Measurements from ENCODE around the gene ADAMTS17.

ADAMTS17 gene

DNA sequence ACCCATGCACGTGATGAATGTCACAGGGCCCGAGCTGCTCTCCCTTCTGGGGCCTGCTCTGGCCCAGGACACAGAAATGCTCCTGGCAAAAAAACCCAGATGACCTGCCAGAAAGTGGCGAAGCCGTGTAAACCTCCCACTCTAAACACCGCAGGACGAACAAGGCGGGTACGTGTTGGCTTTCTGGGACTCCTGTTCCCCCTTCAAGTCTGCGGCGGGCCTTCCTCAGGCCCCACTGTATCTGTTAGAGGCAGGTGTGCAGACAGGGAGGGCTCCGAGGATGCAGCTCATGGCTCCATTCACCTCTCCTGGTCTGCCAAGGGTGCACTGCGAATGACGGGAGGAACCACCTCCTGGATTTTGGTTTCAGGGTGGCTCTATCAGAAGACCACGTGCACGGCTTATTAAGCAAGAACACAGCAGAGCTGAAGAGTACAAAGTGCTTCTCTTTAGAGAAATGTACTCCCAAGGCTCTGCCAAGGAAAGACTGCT, 173.8 kb downstream of the ADAMTS17 start:
- peaks cover 10% of the 10 kb centered on the region for H3K9me3 ChIP-seq (ENCODE audit: insufficient read depth, low read length, severe bottlenecking)
- peaks cover 83% of the 10 kb centered on the region for H3K36me3 ChIP-seq (ENCODE audit: insufficient read depth, low read length)
- no peaks in the 10 kb centered on the region for H3K4me1 ChIP-seq (ENCODE audit: insufficient read depth, low read length)
- no peaks in the 10 kb centered on the region for H3K27me3 ChIP-seq (ENCODE audit: insufficient read depth, low read length, poor library complexity)
- ATAC-seq (ENCODE audit: insufficient read depth, low read depth) (no peak), DNase-seq (no peak)
- no peaks in the 10 kb centered on the region; the same call in 1 of the 2 replicates for H3K79me2 ChIP-seq (ENCODE audit: insufficient read depth, low read length)
- H3K4me2 ChIP-seq (ENCODE audit: insufficient read depth, low read length): no peak overlapping the region
- H3K4me3 ChIP-seq (ENCODE audit: low read depth in 1 of 2, low read length in 2 of 2): no peak overlapping the region
- peak overlapping the region; percentile 24; the same call in 1 of the 2 replicates for H3K27ac ChIP-seq (ENCODE audit: low read length)
- peaks cover 5% of the 10 kb centered on the region; the same call in 1 of the 2 replicates for H4K20me1 ChIP-seq (ENCODE audit: insufficient read depth, low read length)
- H2AFZ ChIP-seq (ENCODE audit: low read depth, low read length): no peak overlapping the region
- no peak overlapping the region for H3K9ac ChIP-seq (ENCODE audit: low read depth, low read length)
- TF ChIP-seq EZH2 (IDR thresholded peaks at IDR 0.05; ENCODE audit: borderline replicate concordance, low read depth, low read length, severe bottlenecking): no peak
- TF ChIP-seq, protein P1, sequence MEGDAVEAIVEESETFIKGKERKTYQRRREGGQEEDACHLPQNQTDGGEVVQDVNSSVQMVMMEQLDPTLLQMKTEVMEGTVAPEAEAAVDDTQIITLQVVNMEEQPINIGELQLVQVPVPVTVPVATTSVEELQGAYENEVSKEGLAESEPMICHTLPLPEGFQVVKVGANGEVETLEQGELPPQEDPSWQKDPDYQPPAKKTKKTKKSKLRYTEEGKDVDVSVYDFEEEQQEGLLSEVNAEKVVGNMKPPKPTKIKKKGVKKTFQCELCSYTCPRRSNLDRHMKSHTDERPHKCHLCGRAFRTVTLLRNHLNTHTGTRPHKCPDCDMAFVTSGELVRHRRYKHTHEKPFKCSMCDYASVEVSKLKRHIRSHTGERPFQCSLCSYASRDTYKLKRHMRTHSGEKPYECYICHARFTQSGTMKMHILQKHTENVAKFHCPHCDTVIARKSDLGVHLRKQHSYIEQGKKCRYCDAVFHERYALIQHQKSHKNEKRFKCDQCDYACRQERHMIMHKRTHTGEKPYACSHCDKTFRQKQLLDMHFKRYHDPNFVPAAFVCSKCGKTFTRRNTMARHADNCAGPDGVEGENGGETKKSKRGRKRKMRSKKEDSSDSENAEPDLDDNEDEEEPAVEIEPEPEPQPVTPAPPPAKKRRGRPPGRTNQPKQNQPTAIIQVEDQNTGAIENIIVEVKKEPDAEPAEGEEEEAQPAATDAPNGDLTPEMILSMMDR (IDR thresholded peaks at IDR 0.05; ENCODE audit: borderline replicate concordance, extremely low read depth, low read length, poor library complexity, severe bottlenecking): no peak

DNA sequence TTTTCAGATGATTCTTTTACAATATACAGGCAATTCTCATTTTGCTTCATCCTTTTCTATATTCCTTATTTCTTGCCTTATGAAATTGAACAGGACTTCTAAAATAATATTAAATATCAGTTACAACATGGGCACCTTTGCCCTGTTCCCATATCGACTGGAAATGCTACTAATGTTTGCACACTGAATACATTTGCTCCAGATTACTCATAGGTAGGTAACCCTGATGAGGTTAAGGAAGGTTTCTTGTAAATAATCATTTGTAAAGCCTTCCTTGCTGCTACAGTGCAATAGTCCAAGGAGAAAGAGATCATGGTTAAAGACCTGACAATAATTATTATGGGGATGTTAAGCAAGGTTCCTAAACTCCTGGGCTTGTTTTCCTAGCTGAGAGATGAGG, 175.5 kb downstream of the ADAMTS17 start:
- TF ChIP-seq EZH2 (IDR thresholded peaks at IDR 0.05; ENCODE audit: borderline replicate concordance, low read depth, low read length, severe bottlenecking): no peak
- TF ChIP-seq, protein P1 (IDR thresholded peaks at IDR 0.05; ENCODE audit: borderline replicate concordance, extremely low read depth, low read length, poor library complexity, severe bottlenecking): no peak
- Histone ChIP-seq H4K20me1 (ENCODE audit: insufficient read depth, low read length) (peaks cover 5% of the 10 kb centered on the region; the same call in 1 of the 2 replicates), H3K27me3 (ENCODE audit: insufficient read depth, low read length, poor library complexity) (no peaks in the 10 kb centered on the region), H3K9ac (ENCODE audit: low read depth, low read length) (no peak overlapping the region), H3K79me2 (ENCODE audit: insufficient read depth, low read length) (no peaks in the 10 kb centered on the region; the same call in 1 of the 2 replicates), H3K27ac (ENCODE audit: low read length) (no peak overlapping the region), H3K4me2 (ENCODE audit: insufficient read depth, low read length) (no peak overlapping the region), H3K4me1 (ENCODE audit: insufficient read depth, low read length) (no peaks in the 10 kb centered on the region), H3K4me3 (ENCODE audit: low read depth in 1 of 2, low read length in 2 of 2) (no peak overlapping the region), H3K9me3 (ENCODE audit: insufficient read depth, low read length, severe bottlenecking) (no peaks in the 10 kb centered on the region), H3K36me3 (ENCODE audit: insufficient read depth, low read length) (peaks cover 83% of the 10 kb centered on the region), H2AFZ (ENCODE audit: low read depth, low read length) (no peak overlapping the region)
- no peak for ATAC-seq (ENCODE audit: insufficient read depth, low read depth)
- DNase-seq: no peak

DNA sequence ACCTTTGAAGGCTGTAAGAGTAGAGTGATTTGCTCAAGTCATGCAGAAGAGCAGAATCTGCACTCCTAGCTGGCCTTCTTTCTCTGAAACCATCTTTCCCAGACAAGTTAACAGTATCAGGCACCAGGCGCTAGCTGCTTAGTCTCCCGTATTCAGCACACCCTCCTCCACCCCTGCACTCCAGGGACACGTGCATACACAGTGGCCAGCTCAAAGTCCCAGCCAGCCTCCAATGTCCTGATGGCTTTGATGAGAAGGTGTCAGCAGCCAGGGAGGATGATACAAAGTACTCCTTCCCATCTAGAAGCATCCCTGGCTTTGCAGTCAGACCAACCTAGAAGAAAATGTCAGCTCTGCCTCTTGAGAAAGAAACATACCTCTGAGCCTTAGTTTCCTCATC, 177.8 kb downstream of the ADAMTS17 start:
- TF ChIP-seq, protein P1 (IDR thresholded peaks at IDR 0.05; ENCODE audit: borderline replicate concordance, extremely low read depth, low read length, poor library complexity, severe bottlenecking): no peak
- no peak for TF ChIP-seq EZH2 (IDR thresholded peaks at IDR 0.05; ENCODE audit: borderline replicate concordance, low read depth, low read length, severe bottlenecking)
- no peaks in the 10 kb centered on the region; the same call in 1 of the 2 replicates for H3K79me2 ChIP-seq (ENCODE audit: insufficient read depth, low read length)
- DNase-seq (no peak), ATAC-seq (ENCODE audit: insufficient read depth, low read depth) (no peak)
- H3K4me1 ChIP-seq (ENCODE audit: insufficient read depth, low read length): no peaks in the 10 kb centered on the region
- peaks cover 81% of the 10 kb centered on the region for H3K36me3 ChIP-seq (ENCODE audit: insufficient read depth, low read length)
- no peaks in the 10 kb centered on the region for H3K27me3 ChIP-seq (ENCODE audit: insufficient read depth, low read length, poor library complexity)
- no peak overlapping the region for H3K4me3 ChIP-seq (ENCODE audit: low read depth in 1 of 2, low read length in 2 of 2)
- H3K9ac ChIP-seq (ENCODE audit: low read depth, low read length): no peak overlapping the region
- H3K4me2 ChIP-seq (ENCODE audit: insufficient read depth, low read length): no peak overlapping the region
- H2AFZ ChIP-seq (ENCODE audit: low read depth, low read length): no peak overlapping the region
- H4K20me1 ChIP-seq (ENCODE audit: insufficient read depth, low read length): peaks cover 5% of the 10 kb centered on the region; the same call in 1 of the 2 replicates
- no peak overlapping the region for H3K27ac ChIP-seq (ENCODE audit: low read length)
- H3K9me3 ChIP-seq (ENCODE audit: insufficient read depth, low read length, severe bottlenecking): no peaks in the 10 kb centered on the region
